CD4-positive, alpha-beta memory T cell (primary cell): ENCODE data around the gene QRICH1. TPM values are rescaled to one million over a fixed set of nuclear protein-coding genes. Genes with fewer than 3 reads are reported as not detected.

Experiments used
- CTCF ChIA-PET: fragments of 350-600 bp; sonication (Branson Sonifier 250); formaldehyde crosslinking; loops from one replicate; lab custom pipeline; 2021; ENCODE audit warnings: inconsistent platforms; ENCODE audit not compliant: partially characterized antibody; lab: Charles Lee
- POLR2A ChIA-PET: fragments of 350-600 bp; sonication (Branson Sonifier 250); formaldehyde crosslinking; loops from one replicate; lab custom pipeline; 2021; ENCODE audit not compliant: partially characterized antibody; lab: Charles Lee
- DNase-seq, 5 donors: peaks; one replicate each; pipeline versions ENCODE4 v3.0.0 to v3.0.0-alpha.2; 2020 to 2022; ENCODE audit warnings: mixed read lengths in 1 of 5
- H3K27ac ChIP-seq: one replicate; pipeline ENCODE4 v1.7.0; 2013; ENCODE audit warnings: low read depth, low read length
- H3K27me3 ChIP-seq: 2 replicates; pipeline ENCODE4 v1.7.0; 2013; ENCODE audit warnings: mild to moderate bottlenecking, low read length, moderate library complexity; ENCODE audit not compliant: insufficient read depth
- H3K36me3 ChIP-seq: 2 replicates; pipeline ENCODE4 v1.7.0; 2013; ENCODE audit warnings: mild to moderate bottlenecking, low read length, moderate library complexity; ENCODE audit not compliant: insufficient read depth
- H3K4me1 ChIP-seq: 2 replicates; pipeline ENCODE4 v1.7.0; 2013; ENCODE audit warnings: mild to moderate bottlenecking, low read length, moderate library complexity; ENCODE audit not compliant: insufficient read depth
- H3K4me3 ChIP-seq, 2 donors: one replicate each; pipeline ENCODE4 v1.7.0; 2013; ENCODE audit warnings: low read length in 2 of 2, mild to moderate bottlenecking in 1 of 2
- H3K9me3 ChIP-seq, 2 donors: one replicate each; pipeline ENCODE4 v1.7.0; 2013; ENCODE audit warnings: low read length in 2 of 2, control low read depth in 1 of 2; ENCODE audit not compliant: control insufficient read depth in 1 of 2
- H3K27ac Mint-ChIP-seq, 7 donors: one replicate each; pipeline ENCODE4 v1.8.0; 2020 to 2021; ENCODE audit warnings: mixed read lengths in 7 of 7, mild to moderate bottlenecking in 6 of 7, inconsistent platforms in 3 of 7, moderate library complexity in 3 of 7
- H3K27me3 Mint-ChIP-seq, 2 donors: one replicate each; pipeline ENCODE4 v1.8.0; 2020 to 2021; ENCODE audit warnings: mixed read lengths in 2 of 2
- H3K36me3 Mint-ChIP-seq, 2 donors: one replicate each; pipeline ENCODE4 v1.8.0; 2020 to 2021; ENCODE audit warnings: mixed read lengths in 2 of 2, inconsistent platforms in 1 of 2, mild to moderate bottlenecking in 1 of 2
- H3K4me1 Mint-ChIP-seq, 4 donors: one replicate each; pipeline ENCODE4 v1.8.0; 2020 to 2021; ENCODE audit warnings: mixed read lengths in 4 of 4, mild to moderate bottlenecking in 1 of 4
- H3K4me3 Mint-ChIP-seq, 8 donors: one replicate each; pipeline ENCODE4 v1.8.0; 2020 to 2021; ENCODE audit warnings: mixed read lengths in 8 of 8, mild to moderate bottlenecking in 7 of 8, moderate library complexity in 6 of 8, inconsistent platforms in 3 of 8
- H3K9me3 Mint-ChIP-seq, 8 donors: one replicate each; pipeline ENCODE4 v1.8.0; 2020 to 2021; ENCODE audit warnings: mixed read lengths in 8 of 8, mild to moderate bottlenecking in 5 of 8, inconsistent platforms in 3 of 8, moderate library complexity in 1 of 8
- intact Hi-C: fragments of 100-400 bp; cut with micrococcal nuclease; formaldehyde crosslinking; loops from one replicate; pipeline ENCODE4 v1.15.1; 2023
- polyA plus RNA-seq, 2 donors: library from polyadenylated mRNA; unstranded; fragments of 300-500 nt; fragmentation: Illumina TruSeq; gene quantifications; one replicate each; pipeline ENCODE4 v1.2.3, GENCODE V29; 2021
- total RNA-seq, 2 experiments: library from RNA; stranded (reverse); gene quantifications; one replicate each; pipeline ENCODE4 v1.2.3, GENCODE V29; 2021

The QRICH1 gene
- total and polyA plus RNA-seq, 4 experiments from 2014 or later: 18.6 to 177 (median 102) TPM

- Histone ChIP-seq H3K4me3 (no peak overlapping the region), H3K36me3 (peaks cover 2% of the 10 kb centered on the region), H3K27me3 (no peaks in the 10 kb centered on the region), H3K4me1 (peaks cover 45% of the 10 kb centered on the region), H3K27ac (peak overlapping the region; percentile 65), H3K9me3 (no peaks in the 10 kb centered on the region)
- Mint-ChIP-seq H3K36me3 (peaks cover 3 to 31% of the 10 kb centered on the region in 2 donors), H3K27ac (peak overlapping the region; percentile 68 to 94 (median 82)), H3K4me1 (peaks cover 29 to 60% (median 44%) of the 10 kb centered on the region in 4 donors), H3K4me3 (peak overlapping the region; percentile 62 to 95 (median 85)), H3K9me3 (peaks cover 0 to 2% (median 0%) of the 10 kb centered on the region in 8 donors), H3K27me3 (no peaks in the 10 kb centered on the region)
- POLR2A ChIA-PET: interaction anchor here (0.9 to 15.0 kb wide), 6 partner anchors 7 to 129 kb away, joined by 3 to 377 read pairs (median 9); partner anchors contain the start of genes DALRD3, IMPDH2, NDUFAF3 and QRICH1
- intact Hi-C loops: no loop called here
- CTCF ChIA-PET: interaction anchor here (0.8 to 9.0 kb wide), 7 partner anchors 9 to 232 kb away, joined by 3 to 216 read pairs (median 6); partner anchors contain the start of genes DALRD3, NDUFAF3, QRICH1 and WDR6
- DNase-seq: no peak
Observed at GRCh38 chr3:48991851-48992545, 101.9 kb downstream of the QRICH1 start.

- CTCF ChIA-PET: interaction anchor here (0.8 to 9.0 kb wide), 11 partner anchors 11 to 230 kb away, joined by 3 to 216 read pairs (median 6); partner anchors contain the start of genes DALRD3, IMPDH2, NDUFAF3 and QRICH1
- no peaks in the 10 kb centered on the region for H3K36me3 ChIP-seq
- peak in 4 of 5 donors; percentile 24 to 58 (median 26) for DNase-seq
- H3K36me3 Mint-ChIP-seq: peaks cover 3 to 34% of the 10 kb centered on the region in 2 donors
- POLR2A ChIA-PET: interaction anchor here (0.5 to 15.0 kb wide), 8 partner anchors 9 to 305 kb away, joined by 3 to 377 read pairs (median 6); partner anchors contain the start of genes DALRD3, IMPDH2, IP6K2 and NCKIPSD
- peaks cover 29 to 60% (median 44%) of the 10 kb centered on the region in 4 donors for H3K4me1 Mint-ChIP-seq
- H3K27me3 ChIP-seq: no peaks in the 10 kb centered on the region
- no peaks in the 10 kb centered on the region for H3K27me3 Mint-ChIP-seq
- H3K27ac Mint-ChIP-seq: peak overlapping the region; percentile 85 to 96 (median 93)
- peaks cover 45% of the 10 kb centered on the region for H3K4me1 ChIP-seq
- intact Hi-C loops: loop anchor here (1.0 kb wide), 2 partner anchors 16 to 30 kb away; partner anchors contain the start of gene WDR6
- peaks cover 0 to 2% (median 0%) of the 10 kb centered on the region in 8 donors for H3K9me3 Mint-ChIP-seq
- H3K4me3 Mint-ChIP-seq: peak overlapping the region; percentile 92 to 95 (median 94)
- H3K27ac ChIP-seq: peak overlapping the region; percentile 65
- H3K4me3 ChIP-seq: peak overlapping the region; percentile 63 to 86
- no peaks in the 10 kb centered on the region for H3K9me3 ChIP-seq
Observed at GRCh38 chr3:48990636-48991469, 103.0 kb downstream of the QRICH1 start.

- intact Hi-C loops: loop anchor here (1.0 kb wide), 2 partner anchors 17 to 31 kb away; partner anchors contain the start of gene WDR6
- Histone ChIP-seq H3K9me3 (no peaks in the 10 kb centered on the region), H3K27me3 (no peaks in the 10 kb centered on the region), H3K27ac (peak within 1 kb of the TSS; percentile 65), H3K4me1 (peaks cover 45% of the 10 kb centered on the region), H3K4me3 (peak within 1 kb of the TSS; percentile 76 to 86), H3K36me3 (peaks cover under 1% of the 10 kb centered on the region)
- CTCF ChIA-PET: interaction anchor here (0.6 to 9.0 kb wide), 13 partner anchors 15 to 481 kb away, joined by 3 to 216 read pairs (median 6); partner anchors contain the start of genes DALRD3, IMPDH2, NDUFAF3 and QRICH1
- DNase-seq: peak; percentile 46 to 84 (median 54)
- POLR2A ChIA-PET: interaction anchor here (0.6 to 15.0 kb wide), 19 partner anchors 8 to 454 kb away, joined by 3 to 377 read pairs (median 5); partner anchors contain the start of genes ARIH2, CCDC71, DALRD3 and IMPDH2
- Mint-ChIP-seq H3K4me3 (peak within 1 kb of the TSS; percentile 94 to 97 (median 94)), H3K27me3 (no peaks in the 10 kb centered on the region), H3K9me3 (no peaks in the 10 kb centered on the region), H3K27ac (peak within 1 kb of the TSS; percentile 90 to 96 (median 93)), H3K4me1 (peaks cover 30 to 57% (median 43%) of the 10 kb centered on the region in 4 donors), H3K36me3 (peaks cover 2 to 36% of the 10 kb centered on the region in 2 donors)
Observed at GRCh38 chr3:48989796-48990635, 103.9 kb downstream of the QRICH1 start, which contains the start of gene P4HTM. Gene P4HTM, plus strand, starts transcription at chr3:48990241. Its CDS starts 16 bp downstream, at chr3:48990257.

GRCh38 chr3:48989126-48989795 is 104.6 kb downstream of the QRICH1 start:
- Histone ChIP-seq H3K4me3 (peak overlapping the region; percentile 76 to 86), H3K36me3 (peaks cover 8% of the 10 kb centered on the region), H3K4me1 (peaks cover 45% of the 10 kb centered on the region), H3K9me3 (no peaks in the 10 kb centered on the region), H3K27ac (peak overlapping the region; percentile 65), H3K27me3 (no peaks in the 10 kb centered on the region)
- ChIA-PET CTCF (interaction anchor here (0.6 to 9.0 kb wide), 17 partner anchors 14 to 482 kb away, joined by 3 to 216 read pairs (median 4); partner anchors contain the start of genes DALRD3, IMPDH2, NDUFAF3 and QRICH1), POLR2A (interaction anchor here (0.6 to 15.0 kb wide), 18 partner anchors 9 to 455 kb away, joined by 3 to 377 read pairs (median 5); partner anchors contain the start of genes ARIH2, CCDC71, DALRD3 and IMPDH2)
- Mint-ChIP-seq H3K4me3 (peak overlapping the region; percentile 89 to 97 (median 92)), H3K36me3 (peaks cover 9 to 36% of the 10 kb centered on the region in 2 donors), H3K4me1 (peaks cover 27 to 49% (median 40%) of the 10 kb centered on the region in 4 donors), H3K27me3 (no peaks in the 10 kb centered on the region), H3K27ac (peak overlapping the region; percentile 85 to 96 (median 89)), H3K9me3 (no peaks in the 10 kb centered on the region)
- DNase-seq: no peak
- intact Hi-C loops: no loop called here

- Mint-ChIP-seq H3K4me3 (no peak overlapping the region), H3K9me3 (no peaks in the 10 kb centered on the region), H3K27ac (peak overlapping the region in 5 of 7 donors; percentile 11 to 80 (median 28)), H3K4me1 (peaks cover 13 to 23% (median 18%) of the 10 kb centered on the region in 4 donors), H3K36me3 (peaks cover 29 to 53% of the 10 kb centered on the region in 2 donors), H3K27me3 (no peaks in the 10 kb centered on the region)
- no peak for DNase-seq
- peaks cover 33% of the 10 kb centered on the region for H3K36me3 ChIP-seq
- H3K4me1 ChIP-seq: peaks cover 21% of the 10 kb centered on the region
- H3K27ac ChIP-seq: no peak overlapping the region
- ChIA-PET CTCF (interaction anchor here (5.0 to 9.0 kb wide), 5 partner anchors 21 to 171 kb away, joined by 38 to 216 read pairs (median 85); partner anchors contain the start of genes DALRD3, IMPDH2, NDUFAF3 and QRICH1), POLR2A (interaction anchor here (1.2 to 15.0 kb wide), 3 partner anchors 21 to 108 kb away, joined by 6 to 377 read pairs (median 20); partner anchors contain the start of genes DALRD3, IMPDH2, NDUFAF3 and QRICH1)
- no peak overlapping the region for H3K4me3 ChIP-seq
- intact Hi-C loops: no loop called here
- H3K27me3 ChIP-seq: no peaks in the 10 kb centered on the region
- H3K9me3 ChIP-seq: no peaks in the 10 kb centered on the region
Observed at GRCh38 chr3:48985831-48986376, 108.0 kb downstream of the QRICH1 start.
